Cardiac muscle cell (in vitro differentiated cells and primary cell): ENCODE measurements around the gene PRKCH. TPM values are rescaled to one million over a fixed set of nuclear protein-coding genes. Genes with fewer than 3 reads are reported as not detected.
A peak's percentile ranks its signal among the peaks of the same experiment; 100 is the strongest.

Source experiments
- DNase-seq, 2 donors: peaks; one replicate each; pipeline versions ENCODE4 v3.0.0 to v3.0.0-alpha.2; 2010 to 2017; ENCODE audit warnings: low read depth in 1 of 2, low spot score in 1 of 2
- H3K27ac ChIP-seq: fragments of 200-600 bp; sonication (generic); 2 replicates; pipeline ENCODE4 v1.5.1; 2016
- H3K27me3 ChIP-seq: fragments of 200-600 bp; sonication (generic); 2 replicates; pipeline ENCODE4 v1.6.0; 2016; ENCODE audit warnings: control low read depth
- H3K36me3 ChIP-seq: fragments of 200-600 bp; sonication (generic); 2 replicates; pipeline ENCODE4 v1.5.1; 2016; ENCODE audit warnings: control low read depth
- H3K4me1 ChIP-seq: fragments of 200-600 bp; sonication (generic); 2 replicates; pipeline ENCODE4 v1.8.1; 2017; ENCODE audit warnings: low read depth, mild to moderate bottlenecking, mixed run types
- H3K4me3 ChIP-seq: fragments of 200-600 bp; sonication (generic); 2 replicates; pipeline ENCODE4 v1.5.1; 2016; ENCODE audit warnings: mild to moderate bottlenecking
- H3K9me3 ChIP-seq: fragments of 200-600 bp; sonication (generic); 2 replicates; pipeline ENCODE4 v1.5.1; 2017; ENCODE audit warnings: low read depth, mild to moderate bottlenecking, control low read depth
- polyA plus RNA-seq: library from polyadenylated mRNA; unstranded; fragments of >200 nt; fragmentation: Nextera tagmentation; extraction: Ambion mirVana; gene quantifications from 2 replicates; pipeline ENCODE4 v1.2.1, GENCODE V29; 2016
- total RNA-seq: library from RNA; depleted of rRNA; stranded (reverse); fragments of >200 nt; gene quantifications from 2 replicates; pipeline ENCODE4 v1.2.3, GENCODE V29; 2016
- TF ChIP-seq, protein P1 (sequence below): IDR thresholded peaks from 2 replicates; pipeline ENCODE4 v1.5.1; 2012; ENCODE audit warnings: low read depth, mild to moderate bottlenecking, low read length

Gene PRKCH
- total and polyA plus RNA-seq, 2 experiments from 2014 or later: 51.0 to 128 TPM

DNA sequence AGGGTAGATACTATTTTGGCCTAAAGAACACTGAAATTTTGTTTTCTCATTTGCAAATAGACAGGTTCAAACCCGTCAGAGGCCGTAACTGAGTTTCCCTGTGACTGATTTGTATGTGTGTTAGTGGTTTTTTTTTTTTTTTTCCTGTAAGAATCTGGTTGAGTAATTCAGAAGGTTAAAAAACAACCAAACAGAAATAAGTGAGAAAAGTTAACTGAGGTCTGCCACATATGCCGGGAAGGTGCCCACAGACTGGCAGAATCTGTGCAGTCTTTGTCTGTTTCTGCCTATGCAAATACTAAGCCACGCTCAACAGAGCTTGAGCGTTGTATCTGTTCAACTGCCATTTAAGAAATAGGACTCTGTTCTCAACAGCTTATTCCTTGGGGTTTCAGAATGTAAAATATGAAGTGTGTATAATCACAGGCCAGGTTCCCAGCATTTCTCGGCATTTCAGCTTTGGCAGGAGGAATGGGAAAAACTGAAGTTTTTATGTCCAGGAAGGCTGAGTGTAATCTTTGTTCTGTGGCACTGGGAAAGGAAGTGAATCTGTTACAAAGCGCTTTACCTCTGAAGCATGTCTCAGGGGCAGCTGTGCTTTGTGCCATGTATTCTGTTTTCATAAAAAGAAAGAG lies 181.9 kb downstream of the PRKCH start:
- no peaks in the 10 kb centered on the region for H3K9me3 ChIP-seq
- H3K27ac ChIP-seq: no peak overlapping the region
- no peaks in the 10 kb centered on the region for H3K27me3 ChIP-seq
- H3K36me3 ChIP-seq: peaks cover 4% of the 10 kb centered on the region
- TF ChIP-seq, protein P1, sequence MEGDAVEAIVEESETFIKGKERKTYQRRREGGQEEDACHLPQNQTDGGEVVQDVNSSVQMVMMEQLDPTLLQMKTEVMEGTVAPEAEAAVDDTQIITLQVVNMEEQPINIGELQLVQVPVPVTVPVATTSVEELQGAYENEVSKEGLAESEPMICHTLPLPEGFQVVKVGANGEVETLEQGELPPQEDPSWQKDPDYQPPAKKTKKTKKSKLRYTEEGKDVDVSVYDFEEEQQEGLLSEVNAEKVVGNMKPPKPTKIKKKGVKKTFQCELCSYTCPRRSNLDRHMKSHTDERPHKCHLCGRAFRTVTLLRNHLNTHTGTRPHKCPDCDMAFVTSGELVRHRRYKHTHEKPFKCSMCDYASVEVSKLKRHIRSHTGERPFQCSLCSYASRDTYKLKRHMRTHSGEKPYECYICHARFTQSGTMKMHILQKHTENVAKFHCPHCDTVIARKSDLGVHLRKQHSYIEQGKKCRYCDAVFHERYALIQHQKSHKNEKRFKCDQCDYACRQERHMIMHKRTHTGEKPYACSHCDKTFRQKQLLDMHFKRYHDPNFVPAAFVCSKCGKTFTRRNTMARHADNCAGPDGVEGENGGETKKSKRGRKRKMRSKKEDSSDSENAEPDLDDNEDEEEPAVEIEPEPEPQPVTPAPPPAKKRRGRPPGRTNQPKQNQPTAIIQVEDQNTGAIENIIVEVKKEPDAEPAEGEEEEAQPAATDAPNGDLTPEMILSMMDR: no peak
- H3K4me1 ChIP-seq: peaks cover 6% of the 10 kb centered on the region
- peak in 1 of 2 donors; percentile 81 for DNase-seq
- no peak overlapping the region for H3K4me3 ChIP-seq

DNA sequence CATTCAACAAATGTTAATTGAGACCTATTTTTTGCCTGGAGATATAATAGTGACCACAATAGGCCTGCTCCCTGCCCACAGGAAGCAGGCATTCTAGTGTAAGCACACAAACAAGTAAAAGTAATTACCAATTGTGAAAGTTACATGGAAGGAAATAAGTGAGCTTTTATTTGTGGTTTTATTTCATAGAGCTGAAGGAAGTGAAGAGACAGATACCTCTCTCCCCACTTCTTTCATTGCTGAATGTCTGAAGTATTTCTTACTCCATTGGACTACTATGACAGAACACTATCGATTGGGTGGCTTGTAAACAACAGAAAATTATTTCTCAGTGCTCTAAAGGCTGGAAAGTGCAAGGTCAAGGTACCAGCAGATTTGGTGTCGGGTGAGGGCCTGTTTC lies 183.5 kb downstream of the PRKCH start:
- TF ChIP-seq, protein P1: no peak
- Histone ChIP-seq H3K27ac (no peak overlapping the region), H3K4me1 (peaks cover 6% of the 10 kb centered on the region), H3K4me3 (no peak overlapping the region), H3K36me3 (peaks cover 4% of the 10 kb centered on the region), H3K9me3 (no peaks in the 10 kb centered on the region), H3K27me3 (no peaks in the 10 kb centered on the region)
- no peak for DNase-seq

DNA sequence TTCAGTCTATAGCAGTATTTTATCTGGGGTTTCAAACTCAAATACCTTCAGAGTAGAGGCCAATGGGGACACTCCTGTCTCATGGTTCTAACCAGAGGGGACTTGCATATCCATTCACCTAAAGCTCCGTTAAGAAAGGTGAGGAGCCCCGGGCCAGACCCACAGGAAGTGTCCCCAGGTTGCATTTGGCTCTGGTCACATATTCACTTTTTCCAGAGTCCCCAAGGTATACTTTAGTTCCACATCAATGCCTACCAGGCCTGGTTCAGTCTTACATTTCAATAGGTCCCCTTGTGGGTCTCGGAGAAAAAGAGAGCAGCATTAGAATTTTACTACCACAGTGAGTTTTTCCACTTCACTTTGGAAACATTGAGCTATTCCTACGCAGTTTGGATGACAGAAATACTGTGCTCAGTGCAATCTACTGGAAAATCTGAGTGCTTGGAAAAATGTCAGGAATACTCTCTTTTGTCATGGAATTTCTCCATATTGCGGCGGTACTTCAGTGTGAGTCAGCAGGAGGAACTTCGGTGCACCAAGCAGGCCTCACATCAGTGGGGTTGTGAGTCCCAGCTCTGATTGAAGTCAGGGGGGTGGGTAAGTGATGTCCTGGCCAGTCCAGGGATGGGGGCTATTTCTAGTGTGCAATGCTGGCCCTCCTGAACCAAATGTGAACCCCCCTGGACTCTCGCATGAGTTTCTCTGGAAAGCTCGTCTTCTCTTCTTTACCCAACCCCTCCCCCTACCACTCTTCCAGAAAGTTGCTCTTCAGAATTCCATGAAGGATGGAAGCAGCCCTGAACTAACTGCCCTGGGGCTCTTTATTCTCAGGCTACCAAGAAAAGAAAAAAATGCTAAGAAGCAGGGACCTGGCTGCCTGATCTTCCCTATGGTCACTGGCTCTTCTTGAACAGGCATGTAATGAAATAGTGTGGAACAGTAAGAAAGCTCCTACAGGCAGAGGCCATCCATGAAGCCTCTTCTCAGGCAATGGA lies 184.7 kb downstream of the PRKCH start:
- peaks cover 4% of the 10 kb centered on the region for H3K36me3 ChIP-seq
- H3K9me3 ChIP-seq: no peaks in the 10 kb centered on the region
- H3K4me3 ChIP-seq: no peak overlapping the region
- H3K27me3 ChIP-seq: no peaks in the 10 kb centered on the region
- no peak overlapping the region for H3K27ac ChIP-seq
- peak in 1 of 2 donors; percentile 93 for DNase-seq
- TF ChIP-seq, protein P1: no peak
- peaks cover 6% of the 10 kb centered on the region for H3K4me1 ChIP-seq

GRCh38 chr14:61508526-61508925 lies 187.1 kb downstream of the PRKCH start:
- TF ChIP-seq, protein P1: no peak
- DNase-seq: no peak
- Histone ChIP-seq H3K36me3 (peaks cover 4% of the 10 kb centered on the region), H3K27me3 (no peaks in the 10 kb centered on the region), H3K27ac (peak overlapping the region; percentile 10), H3K9me3 (no peaks in the 10 kb centered on the region), H3K4me3 (no peak overlapping the region), H3K4me1 (peaks cover 13% of the 10 kb centered on the region)

GRCh38 chr14:61510736-61511557 lies 189.6 kb downstream of the PRKCH start:
- no peak overlapping the region for H3K27ac ChIP-seq
- peaks cover 4% of the 10 kb centered on the region for H3K36me3 ChIP-seq
- H3K4me1 ChIP-seq: peaks cover 13% of the 10 kb centered on the region
- H3K27me3 ChIP-seq: no peaks in the 10 kb centered on the region
- TF ChIP-seq, protein P1: no peak
- H3K4me3 ChIP-seq: no peak overlapping the region
- DNase-seq: no peak
- no peaks in the 10 kb centered on the region for H3K9me3 ChIP-seq
